GM10248 (cell line): ENCODE data around the gene TCEA2.

Source experiments
- CTCF ChIA-PET: fragments of 300-600 bp; sonication (Branson Sonifier 250); formaldehyde crosslinking; extraction: SDS; loops from one replicate; lab custom pipeline; 2021; ENCODE audit warnings: antibody characterized with exemption; lab: Yijun Ruan, JAX
- POLR2A ChIA-PET: fragments of 350-650 bp; sonication (Branson Sonifier 250); formaldehyde crosslinking; extraction: SDS; loops from one replicate; lab custom pipeline; 2020; ENCODE audit warnings: antibody characterized with exemption; lab: Yijun Ruan, JAX
- DNase-seq: peaks from one replicate; pipeline ENCODE4 v3.0.0; 2012; ENCODE audit errors: extremely low spot score
- CTCF ChIP-seq: IDR thresholded peaks from 2 replicates; pipeline ENCODE4 v1.5.1; 2012; ENCODE audit warnings: mild to moderate bottlenecking, low read depth; ENCODE audit errors: extremely low read depth, missing control alignments, control extremely low read depth

TCEA2 gene

GRCh38 chr20:64109831-64110391 lies 46.9 kb downstream of the TCEA2 start:
- no peak for DNase-seq
- TF ChIP-seq CTCF, result no peak
- CTCF ChIA-PET, result interaction anchor here (1.2 to 2.9 kb wide), 6 partner anchors 7 to 35 kb away, joined by 3 to 13 read pairs (median 10); no protein-coding TSS in a partner anchor
- POLR2A ChIA-PET, result no interaction called here

- CTCF ChIA-PET, result interaction anchor here (1.3 to 2.9 kb wide), 5 partner anchors 8 to 35 kb away, joined by 3 to 13 read pairs (median 10); no protein-coding TSS in a partner anchor
- POLR2A ChIA-PET, result no interaction called here
- no peak for DNase-seq
- no peak for TF ChIP-seq CTCF
Observed at GRCh38 chr20:64110411-64111068, 47.5 kb downstream of the TCEA2 start.

GRCh38 chr20:64111841-64112641 lies 49.0 kb downstream of the TCEA2 start:
- no peak for DNase-seq
- TF ChIP-seq CTCF, result no peak
- ChIA-PET CTCF (interaction anchor here (2.2 to 2.9 kb wide), 2 partner anchors 8 to 9 kb away, joined by 10 to 13 read pairs; no protein-coding TSS in a partner anchor), POLR2A (no interaction called here)

GRCh38 chr20:64112691-64113443 lies 49.9 kb downstream of the TCEA2 start:
- TF ChIP-seq CTCF, result no peak
- no peak for DNase-seq
- ChIA-PET POLR2A (no interaction called here), CTCF (interaction anchor here (2.7 to 2.9 kb wide), 2 partner anchors 10 to 30 kb away, joined by 10 to 13 read pairs; no protein-coding TSS in a partner anchor)

GRCh38 chr20:64113444-64113775 lies 50.4 kb downstream of the TCEA2 start:
- no peak for DNase-seq
- CTCF ChIA-PET, result interaction anchor here (2.7 kb wide), 1 partner anchor 30 kb away, joined by 13 read pairs; no protein-coding TSS in a partner anchor
- no peak for TF ChIP-seq CTCF

More at GRCh38 chr20:64113444-64113775, 50.4 kb downstream of the TCEA2 start:
- POLR2A ChIA-PET, result no interaction called here
